ENCODE results near the gene CS.

DNA sequence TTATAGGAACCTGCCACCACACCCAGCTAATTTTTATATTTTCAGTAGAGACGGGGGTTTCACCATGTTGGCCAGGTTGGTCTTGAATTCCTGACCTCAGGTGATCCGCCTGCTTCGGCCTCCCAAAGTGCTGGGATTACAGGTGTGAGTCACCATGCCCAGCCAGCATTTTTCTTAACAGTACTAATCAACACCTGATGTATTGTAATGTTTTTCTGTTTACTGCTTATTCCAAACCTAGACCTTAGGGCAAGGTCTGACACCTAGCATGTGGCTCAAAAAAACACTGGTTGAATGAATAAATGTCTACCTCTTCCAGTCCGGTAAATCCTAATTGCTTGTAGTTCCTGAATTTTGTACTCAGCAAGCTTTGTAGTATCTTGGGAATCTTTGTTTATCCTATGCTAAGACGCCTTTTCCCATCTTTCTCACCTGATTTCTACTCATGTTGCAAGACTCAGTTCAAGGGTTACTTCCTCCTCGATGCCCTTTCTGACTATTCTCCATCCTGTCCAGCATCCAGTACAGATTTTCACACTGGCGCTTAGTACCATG, 30.9 kb upstream of the CS start:
- TF ChIP-seq, protein P1, sequence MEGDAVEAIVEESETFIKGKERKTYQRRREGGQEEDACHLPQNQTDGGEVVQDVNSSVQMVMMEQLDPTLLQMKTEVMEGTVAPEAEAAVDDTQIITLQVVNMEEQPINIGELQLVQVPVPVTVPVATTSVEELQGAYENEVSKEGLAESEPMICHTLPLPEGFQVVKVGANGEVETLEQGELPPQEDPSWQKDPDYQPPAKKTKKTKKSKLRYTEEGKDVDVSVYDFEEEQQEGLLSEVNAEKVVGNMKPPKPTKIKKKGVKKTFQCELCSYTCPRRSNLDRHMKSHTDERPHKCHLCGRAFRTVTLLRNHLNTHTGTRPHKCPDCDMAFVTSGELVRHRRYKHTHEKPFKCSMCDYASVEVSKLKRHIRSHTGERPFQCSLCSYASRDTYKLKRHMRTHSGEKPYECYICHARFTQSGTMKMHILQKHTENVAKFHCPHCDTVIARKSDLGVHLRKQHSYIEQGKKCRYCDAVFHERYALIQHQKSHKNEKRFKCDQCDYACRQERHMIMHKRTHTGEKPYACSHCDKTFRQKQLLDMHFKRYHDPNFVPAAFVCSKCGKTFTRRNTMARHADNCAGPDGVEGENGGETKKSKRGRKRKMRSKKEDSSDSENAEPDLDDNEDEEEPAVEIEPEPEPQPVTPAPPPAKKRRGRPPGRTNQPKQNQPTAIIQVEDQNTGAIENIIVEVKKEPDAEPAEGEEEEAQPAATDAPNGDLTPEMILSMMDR (conservative IDR thresholded peaks at IDR 0.05 in 1 of 2, IDR thresholded peaks at IDR 0.05 in 1 of 2; ENCODE audit: extremely low read depth in 1 of 2, insufficient read depth in 1 of 2, low read depth in 1 of 2, low read length in 2 of 2): no peak
- no peak for TF ChIP-seq EZH2 (IDR thresholded peaks at IDR 0.05; ENCODE audit: borderline replicate concordance, low read length)
